GM23248 (cell line): Measurements from ENCODE around the gene RIC8B. TPM values are rescaled to one million over a fixed set of nuclear protein-coding genes. Genes with fewer than 3 reads are reported as not detected.

ENCODE experiments used
- DNase-seq: peaks from one replicate; pipeline ENCODE4 v3.0.0-alpha.2; 2015
- H2AFZ ChIP-seq: fragments of 200-600 bp; sonication (generic); 2 replicates; pipeline ENCODE4 v1.6.1; 2016; ENCODE audit warnings: antibody characterized with exemption
- H3F3A ChIP-seq: fragments of 200-600 bp; sonication (generic); 2 replicates; pipeline ENCODE4 v1.6.1; 2016; ENCODE audit warnings: mild to moderate bottlenecking, antibody characterized with exemption, mixed run types; ENCODE audit not compliant: insufficient read depth
- H3K27ac ChIP-seq: fragments of 200-600 bp; sonication (generic); 2 replicates; pipeline ENCODE4 v1.5.1; 2016; ENCODE audit warnings: mild to moderate bottlenecking
- H3K27me3 ChIP-seq: fragments of 200-600 bp; sonication (generic); replicated peaks from 2 replicates; pipeline ENCODE4 v1.6.1; 2016; ENCODE audit warnings: mild to moderate bottlenecking; ENCODE audit not compliant: insufficient read depth
- H3K36me3 ChIP-seq: fragments of 200-600 bp; sonication (generic); 2 replicates; pipeline ENCODE4 v1.6.1; 2016; ENCODE audit warnings: low read depth, mild to moderate bottlenecking
- H3K4me1 ChIP-seq: fragments of 200-600 bp; sonication (generic); 2 replicates; pipeline ENCODE4 v1.6.1; 2016; ENCODE audit warnings: mild to moderate bottlenecking; ENCODE audit not compliant: insufficient read depth
- H3K4me2 ChIP-seq: fragments of 200-600 bp; sonication (generic); one replicate; pipeline ENCODE4 v1.6.1; 2016; ENCODE audit warnings: mild to moderate bottlenecking; ENCODE audit not compliant: unreplicated experiment
- H3K4me3 ChIP-seq: fragments of 200-600 bp; sonication (generic); 2 replicates; pipeline ENCODE4 v1.5.1; 2016; ENCODE audit warnings: mild to moderate bottlenecking
- H3K79me2 ChIP-seq: fragments of 200-600 bp; sonication (generic); 2 replicates; pipeline ENCODE4 v1.6.1; 2016; ENCODE audit warnings: mild to moderate bottlenecking; ENCODE audit not compliant: insufficient read depth
- H3K9ac ChIP-seq: fragments of 200-600 bp; sonication (generic); 2 replicates; pipeline ENCODE4 v1.6.1; 2016; ENCODE audit warnings: mild to moderate bottlenecking
- H3K9me2 ChIP-seq: fragments of 200-600 bp; sonication (generic); 2 replicates; pipeline ENCODE4 v1.6.1; 2016; ENCODE audit warnings: mixed run types, mild to moderate bottlenecking, moderate library complexity; ENCODE audit not compliant: insufficient read depth
- H3K9me3 ChIP-seq: fragments of 200-600 bp; sonication (generic); one replicate; pipeline ENCODE4 v1.6.1; 2017; ENCODE audit warnings: low read depth
- H4K20me1 ChIP-seq: fragments of 200-600 bp; sonication (generic); 2 replicates; pipeline ENCODE4 v1.6.0; 2016; ENCODE audit not compliant: insufficient read depth
- EZH2 ChIP-seq: fragments of 200-600 bp; sonication (generic); IDR thresholded peaks from 2 replicates; pipeline ENCODE4 v1.6.1; 2018; ENCODE audit warnings: antibody characterized with exemption, mild to moderate bottlenecking; ENCODE audit not compliant: insufficient read depth, poor library complexity, severe bottlenecking
- EZH2phosphoT487 ChIP-seq: fragments of 200-600 bp; sonication (generic); IDR thresholded peaks from 2 replicates; pipeline ENCODE4 v1.6.1; 2018; ENCODE audit warnings: antibody characterized with exemption, moderate library complexity, mild to moderate bottlenecking, low read depth; ENCODE audit not compliant: insufficient read depth
- WGBS, 2 experiments: methylation state at CpG; one replicate each; pipeline ENCODE4 v1.1.6; 2015 to 2017; ENCODE audit warnings: low lambda C conversion rate in 2 of 2, low coverage in 1 of 2; ENCODE audit errors: missing lambda C conversion rate in 2 of 2; 5-methylcytosine and 5-hydroxymethylcytosine counted together
- in situ Hi-C: fragments of 300-500 bp; cut with MboI; formaldehyde crosslinking; loops from 2 replicates; pipeline ENCODE4 v1.15.0; 2020
- polyA plus RNA-seq: library from polyadenylated mRNA; unstranded; fragments of >200 nt; fragmentation: Nextera tagmentation; extraction: Ambion mirVana; gene quantifications from 2 replicates; pipeline ENCODE4 v1.2.1, GENCODE V29; 2016
- total RNA-seq: library from RNA; depleted of rRNA; stranded (reverse); fragments of >200 nt; shearing (Covaris generic); gene quantifications from 2 replicates; pipeline ENCODE4 v1.2.3, GENCODE V29; 2014

The RIC8B gene
- total and polyA plus RNA-seq, 2 experiments from 2014 or later, result 6.8 to 7.6 TPM

- Histone ChIP-seq H3K27ac (no peak overlapping the region), H3K4me2 (no peak overlapping the region), H3K27me3 (no peaks in the 10 kb centered on the region; the same call in 1 of the 2 replicates), H3K4me1 (no peaks in the 10 kb centered on the region), H3K9ac (no peak overlapping the region), H3F3A (no peaks in the 10 kb centered on the region), H3K9me2 (no peaks in the 10 kb centered on the region), H3K79me2 (no peaks in the 10 kb centered on the region), H3K36me3 (no peaks in the 10 kb centered on the region), H3K4me3 (no peak overlapping the region), H2AFZ (no peak overlapping the region), H3K9me3 (no peaks in the 10 kb centered on the region), H4K20me1 (no peaks in the 10 kb centered on the region)
- no peak for DNase-seq
- no peak for TF ChIP-seq EZH2phosphoT487
- in situ Hi-C loops, result no loop called here
- WGBS, 2 experiments, result 59 to 75% methylated on average over 4 of the region's 4 CpGs
Observed at GRCh38 chr12:106907846-106908245, 133.4 kb downstream of the RIC8B start.

GRCh38 chr12:106908561-106908960 is 134.1 kb downstream of the RIC8B start:
- Histone ChIP-seq H3K4me3 (no peak overlapping the region), H3K9me2 (no peaks in the 10 kb centered on the region), H4K20me1 (no peaks in the 10 kb centered on the region), H3K36me3 (no peaks in the 10 kb centered on the region), H3K9me3 (no peaks in the 10 kb centered on the region), H3K27ac (no peak overlapping the region), H3K79me2 (no peaks in the 10 kb centered on the region), H3K27me3 (no peaks in the 10 kb centered on the region; the same call in 1 of the 2 replicates), H2AFZ (no peak overlapping the region), H3F3A (no peaks in the 10 kb centered on the region), H3K9ac (no peak overlapping the region), H3K4me1 (no peaks in the 10 kb centered on the region), H3K4me2 (no peak overlapping the region)
- TF ChIP-seq EZH2 (no peak), EZH2phosphoT487 (no peak)
- in situ Hi-C loops, result no loop called here
- no peak for DNase-seq
- 54 to 58% methylated on average over 3 of the region's 3 CpGs for WGBS, 2 experiments

GRCh38 chr12:106910202-106910601 is 135.7 kb downstream of the RIC8B start:
- TF ChIP-seq EZH2phosphoT487 (no peak), EZH2 (no peak)
- DNase-seq, result no peak
- H3K27ac ChIP-seq, result no peak overlapping the region
- no peaks in the 10 kb centered on the region for H4K20me1 ChIP-seq
- H3K9ac ChIP-seq, result no peak overlapping the region
- H3K4me3 ChIP-seq, result no peak overlapping the region
- H2AFZ ChIP-seq, result no peak overlapping the region
- no peaks in the 10 kb centered on the region for H3K4me1 ChIP-seq
- no peaks in the 10 kb centered on the region for H3F3A ChIP-seq
- no peaks in the 10 kb centered on the region for H3K79me2 ChIP-seq
- H3K36me3 ChIP-seq, result no peaks in the 10 kb centered on the region
- H3K9me2 ChIP-seq, result no peaks in the 10 kb centered on the region
- no peaks in the 10 kb centered on the region for H3K9me3 ChIP-seq
- H3K4me2 ChIP-seq, result no peak overlapping the region
- in situ Hi-C loops, result loop anchor here (10.0 kb wide), 1 partner anchor 525 kb away; no protein-coding TSS in a partner anchor
- no peaks in the 10 kb centered on the region for H3K27me3 ChIP-seq
- WGBS, 2 experiments, result 73 to 78% methylated on average over 1 of the region's 1 CpG

GRCh38 chr12:106911581-106911980 is 137.1 kb downstream of the RIC8B start:
- Histone ChIP-seq H3K36me3 (no peaks in the 10 kb centered on the region), H3K9me3 (no peaks in the 10 kb centered on the region), H4K20me1 (no peaks in the 10 kb centered on the region), H2AFZ (no peak overlapping the region), H3K4me2 (no peak overlapping the region), H3K4me3 (no peak overlapping the region), H3K4me1 (no peaks in the 10 kb centered on the region), H3K27ac (no peak overlapping the region), H3K9me2 (no peaks in the 10 kb centered on the region), H3K79me2 (no peaks in the 10 kb centered on the region), H3K27me3 (no peaks in the 10 kb centered on the region), H3K9ac (no peak overlapping the region), H3F3A (no peaks in the 10 kb centered on the region)
- no peak for TF ChIP-seq EZH2phosphoT487
- TF ChIP-seq EZH2, result no peak
- 65 to 80% methylated on average over 6 of the region's 6 CpGs for WGBS, 2 experiments
- no peak for DNase-seq
- in situ Hi-C loops, result loop anchor here (10.0 kb wide), 1 partner anchor 527 kb away; no protein-coding TSS in a partner anchor

- Histone ChIP-seq H4K20me1 (no peaks in the 10 kb centered on the region), H3K4me1 (no peaks in the 10 kb centered on the region), H3K27me3 (no peaks in the 10 kb centered on the region), H3K4me3 (no peak overlapping the region), H3K36me3 (no peaks in the 10 kb centered on the region), H3K4me2 (no peak overlapping the region), H3K9me2 (no peaks in the 10 kb centered on the region), H3K9ac (no peak overlapping the region), H3F3A (no peaks in the 10 kb centered on the region), H2AFZ (no peak overlapping the region), H3K27ac (no peak overlapping the region), H3K9me3 (no peaks in the 10 kb centered on the region), H3K79me2 (no peaks in the 10 kb centered on the region)
- no peak for DNase-seq
- in situ Hi-C loops, result loop anchor here (10.0 kb wide), 1 partner anchor 529 kb away; no protein-coding TSS in a partner anchor
- 76 to 79% methylated on average over 10 of the region's 10 CpGs for WGBS, 2 experiments
- TF ChIP-seq EZH2phosphoT487 (no peak), EZH2 (no peak)
Observed at GRCh38 chr12:106913456-106913855, 139.0 kb downstream of the RIC8B start.
